Thyroid gland (tissue), 4 donors: ENCODE measurements around the gene ACTRT2. TPM values are rescaled to one million over a fixed set of nuclear protein-coding genes. Genes with fewer than 3 reads are reported as not detected.

Source experiments
- DNase-seq, 2 donors: peaks; one replicate each; pipeline ENCODE4 v3.0.0-alpha.2; 2019
- H3K27ac ChIP-seq, 3 donors: fragments of 200-600 bp; sonication (generic); 1 replicate in 2 of 3; 2 replicates in 1 of 3; pipeline ENCODE4 v1.5.1; 2016 to 2019; ENCODE audit warnings: mild to moderate bottlenecking in 1 of 3, moderate library complexity in 1 of 3
- H3K27me3 ChIP-seq: fragments of 200-600 bp; sonication (generic); one replicate; pipeline ENCODE4 v1.5.1; 2019
- H3K36me3 ChIP-seq, 2 donors: fragments of 200-600 bp; sonication (generic); one replicate each; pipeline ENCODE4 v1.5.1; 2016 to 2019
- H3K4me1 ChIP-seq, 2 donors: fragments of 200-600 bp; sonication (generic); one replicate each; pipeline ENCODE4 v1.5.1; 2017 to 2019
- H3K4me3 ChIP-seq, 3 donors: fragments of 200-600 bp; sonication (generic); replicated peaks in 1 of 3; 1 replicate in 2 of 3; 2 replicates in 1 of 3; pipeline ENCODE4 v1.5.1; 2016; ENCODE audit warnings: mild to moderate bottlenecking in 1 of 3
- H3K9me3 ChIP-seq: fragments of 200-600 bp; sonication (generic); one replicate; pipeline ENCODE4 v1.5.1; 2017
- POLR2A ChIP-seq, 2 donors: fragments of 450-650 bp; IDR thresholded peaks; one replicate each; pipeline ENCODE4 v1.6.1; 2017; ENCODE audit warnings: antibody characterized with exemption in 2 of 2, mild to moderate bottlenecking in 2 of 2, moderate library complexity in 1 of 2
- WGBS, 2 donors: methylation state at CpG; one replicate each; pipeline ENCODE4 v1.1.5; 2017; 5-methylcytosine and 5-hydroxymethylcytosine counted together
- intact Hi-C: fragments of 100-400 bp; cut with DNase I; formaldehyde crosslinking; loops from one replicate; pipeline ENCODE4 v1.15.1; 2023
- total RNA-seq, 4 donors: library from RNA; depleted of rRNA; stranded (reverse); fragments of >200 nt; gene quantifications; one replicate each; pipeline ENCODE4 v1.2.3, GENCODE V29; 2016
- TF ChIP-seq, protein P1 (sequence below), 6 experiments: fragments of 200-600 bp in 3 of 6; fragments of 450-650 bp in 3 of 6; sonication (generic) in 3 of 6; IDR thresholded peaks; one replicate each; pipeline ENCODE4 v1.5.1; 2016 to 2019; ENCODE audit warnings: antibody characterized with exemption in 6 of 6, mild to moderate bottlenecking in 2 of 6, inconsistent platforms in 1 of 6, moderate library complexity in 1 of 6

The ACTRT2 gene
- total RNA-seq, 4 donors from 2014 or later = 0.67 TPM; not detected in 3

- H3K36me3 ChIP-seq = no peaks in the 10 kb centered on the region
- no peak overlapping the region for H3K4me3 ChIP-seq
- intact Hi-C loops = no loop called here
- H3K9me3 ChIP-seq = no peaks in the 10 kb centered on the region
- no peaks in the 10 kb centered on the region for H3K4me1 ChIP-seq
- no peaks in the 10 kb centered on the region for H3K27me3 ChIP-seq
- TF ChIP-seq POLR2A (IDR thresholded peaks at IDR 0.05) = no peak
- TF ChIP-seq, protein P1, sequence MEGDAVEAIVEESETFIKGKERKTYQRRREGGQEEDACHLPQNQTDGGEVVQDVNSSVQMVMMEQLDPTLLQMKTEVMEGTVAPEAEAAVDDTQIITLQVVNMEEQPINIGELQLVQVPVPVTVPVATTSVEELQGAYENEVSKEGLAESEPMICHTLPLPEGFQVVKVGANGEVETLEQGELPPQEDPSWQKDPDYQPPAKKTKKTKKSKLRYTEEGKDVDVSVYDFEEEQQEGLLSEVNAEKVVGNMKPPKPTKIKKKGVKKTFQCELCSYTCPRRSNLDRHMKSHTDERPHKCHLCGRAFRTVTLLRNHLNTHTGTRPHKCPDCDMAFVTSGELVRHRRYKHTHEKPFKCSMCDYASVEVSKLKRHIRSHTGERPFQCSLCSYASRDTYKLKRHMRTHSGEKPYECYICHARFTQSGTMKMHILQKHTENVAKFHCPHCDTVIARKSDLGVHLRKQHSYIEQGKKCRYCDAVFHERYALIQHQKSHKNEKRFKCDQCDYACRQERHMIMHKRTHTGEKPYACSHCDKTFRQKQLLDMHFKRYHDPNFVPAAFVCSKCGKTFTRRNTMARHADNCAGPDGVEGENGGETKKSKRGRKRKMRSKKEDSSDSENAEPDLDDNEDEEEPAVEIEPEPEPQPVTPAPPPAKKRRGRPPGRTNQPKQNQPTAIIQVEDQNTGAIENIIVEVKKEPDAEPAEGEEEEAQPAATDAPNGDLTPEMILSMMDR (IDR thresholded peaks at IDR 0.05) = no peak
- no peak for DNase-seq
- no peak overlapping the region for H3K27ac ChIP-seq
- 71 to 97% methylated on average over 6 to 8 of the region's 10 CpGs for WGBS, 2 donors
These were observed 34.5 kb upstream of the ACTRT2 start for GRCh38 chr1:2986549-2987305.

- no peak for DNase-seq
- Histone ChIP-seq H3K36me3 (no peaks in the 10 kb centered on the region), H3K27ac (no peak overlapping the region), H3K9me3 (no peaks in the 10 kb centered on the region), H3K4me1 (no peaks in the 10 kb centered on the region), H3K27me3 (no peaks in the 10 kb centered on the region), H3K4me3 (no peak overlapping the region)
- intact Hi-C loops = no loop called here
- TF ChIP-seq, protein P1 (IDR thresholded peaks at IDR 0.05) = no peak
- TF ChIP-seq POLR2A (IDR thresholded peaks at IDR 0.05) = no peak
- WGBS, 2 donors = 85 to 91% methylated on average over 13 to 16 of the region's 16 CpGs
These were observed 33.5 kb upstream of the ACTRT2 start for GRCh38 chr1:2987773-2988172.

GRCh38 chr1:2988256-2988655 lies 33.0 kb upstream of the ACTRT2 start:
- no peak for DNase-seq
- no peaks in the 10 kb centered on the region for H3K27me3 ChIP-seq
- intact Hi-C loops = no loop called here
- no peaks in the 10 kb centered on the region for H3K9me3 ChIP-seq
- TF ChIP-seq, protein P1 (IDR thresholded peaks at IDR 0.05) = no peak
- TF ChIP-seq POLR2A (IDR thresholded peaks at IDR 0.05) = no peak
- H3K27ac ChIP-seq = no peak overlapping the region
- WGBS, 2 donors = 80 to 85% methylated on average over 10 of the region's 10 CpGs
- H3K4me3 ChIP-seq = no peak overlapping the region
- H3K36me3 ChIP-seq = no peaks in the 10 kb centered on the region
- H3K4me1 ChIP-seq = no peaks in the 10 kb centered on the region

GRCh38 chr1:2989185-2989584 lies 32.1 kb upstream of the ACTRT2 start:
- DNase-seq = no peak
- Histone ChIP-seq H3K4me3 (no peak overlapping the region), H3K36me3 (no peaks in the 10 kb centered on the region), H3K9me3 (no peaks in the 10 kb centered on the region), H3K27me3 (no peaks in the 10 kb centered on the region), H3K27ac (no peak overlapping the region), H3K4me1 (no peaks in the 10 kb centered on the region)
- intact Hi-C loops = no loop called here
- WGBS, 2 donors = 90 to 92% methylated on average over 2 of the region's 2 CpGs
- TF ChIP-seq, protein P1 (IDR thresholded peaks at IDR 0.05) = no peak
- TF ChIP-seq POLR2A (IDR thresholded peaks at IDR 0.05) = no peak

DNA sequence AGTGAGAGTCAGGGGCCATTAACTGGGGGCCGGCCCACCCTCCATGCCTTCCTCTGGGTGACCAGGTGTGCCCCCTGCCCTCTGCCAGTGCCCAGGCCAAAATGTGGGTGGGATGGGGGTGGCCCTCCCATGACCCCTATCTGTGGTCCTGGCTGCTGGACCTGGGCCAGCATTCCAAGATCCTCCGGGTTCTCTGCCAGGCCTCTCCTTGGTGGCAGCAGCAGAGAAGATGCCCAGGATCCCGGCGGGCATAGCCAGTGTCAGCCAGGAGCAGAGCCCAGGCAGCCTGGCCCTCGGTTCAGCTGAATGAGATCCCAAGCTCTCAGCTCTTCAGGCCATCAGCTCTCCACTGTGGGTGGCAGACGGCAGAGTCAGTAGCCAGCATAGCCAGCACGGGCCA lies 31.3 kb upstream of the ACTRT2 start:
- no peaks in the 10 kb centered on the region for H3K27me3 ChIP-seq

More for the DNA sequence above, 31.3 kb upstream of the ACTRT2 start:
- intact Hi-C loops = no loop called here
- H3K4me1 ChIP-seq = no peaks in the 10 kb centered on the region
- 67 to 90% methylated on average over 2 of the region's 7 CpGs for WGBS, 2 donors
- H3K36me3 ChIP-seq = no peaks in the 10 kb centered on the region
- no peak overlapping the region for H3K27ac ChIP-seq
- no peak for TF ChIP-seq POLR2A (IDR thresholded peaks at IDR 0.05)
- TF ChIP-seq, protein P1 (IDR thresholded peaks at IDR 0.05) = no peak
- H3K9me3 ChIP-seq = no peaks in the 10 kb centered on the region
- DNase-seq = no peak
- H3K4me3 ChIP-seq = no peak overlapping the region
